ENCODE results near the gene CHRNA4. TPM values are rescaled to one million over a fixed set of nuclear protein-coding genes. Genes with fewer than 3 reads are reported as not detected.

Gene CHRNA4
- total and polyA plus RNA-seq, 2 donors (not counting 3 experiments of a cell fraction or from before 2014, with no cell fraction given), result not detected

DNA sequence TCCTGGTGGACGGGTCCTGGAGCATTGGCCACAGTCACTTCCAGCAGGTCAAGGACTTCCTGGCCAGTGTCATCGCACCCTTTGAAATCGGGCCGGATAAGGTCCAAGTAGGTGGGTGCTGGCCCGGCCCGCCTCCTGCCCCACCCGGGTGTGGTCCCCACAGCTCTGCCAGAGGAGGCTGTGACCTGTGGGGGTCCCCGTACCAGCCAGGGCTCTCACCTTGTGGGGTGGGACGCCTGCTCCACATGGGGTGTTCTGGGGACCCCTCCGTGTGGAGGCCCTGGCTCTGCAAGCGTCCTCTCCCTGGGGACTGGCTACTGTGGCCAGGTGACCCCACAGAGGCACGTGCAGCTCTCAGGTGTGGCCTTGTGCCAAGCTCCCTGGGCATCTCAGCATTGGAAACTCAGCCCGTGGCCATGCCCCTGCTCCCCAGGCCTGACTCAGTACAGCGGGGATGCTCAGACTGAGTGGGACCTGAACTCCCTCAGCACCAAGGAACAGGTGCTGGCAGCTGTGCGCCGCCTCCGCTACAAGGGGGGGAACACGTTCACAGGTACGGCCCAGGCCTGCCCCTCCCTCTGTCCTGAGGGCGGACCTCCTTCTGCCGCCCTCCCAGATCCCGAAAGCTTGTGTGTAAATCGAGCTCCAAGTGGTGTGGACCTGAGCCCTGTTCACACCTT, 53.5 kb downstream of the CHRNA4 start:
- Histone ChIP-seq H3K36me3 (ENCODE audit: control insufficient read depth in 2 of 2, extremely low read depth in 1 of 2, insufficient read depth in 2 of 2, low read length in 2 of 2) (no peaks in the 10 kb centered on the region), H3K4me1 (ENCODE audit: control insufficient read depth, extremely low read depth, insufficient read depth, low read length) (no peaks in the 10 kb centered on the region), H3K4me2 (ENCODE audit: insufficient read depth, low read length) (no peak overlapping the region), H3K4me3 (replicated peaks in 1 of 3; ENCODE audit: insufficient read depth in 1 of 3, low read depth in 1 of 3, low read length in 3 of 3) (no peak overlapping the region), H3K9ac (replicated peaks; ENCODE audit: extremely low read depth, insufficient read depth, low read length) (no peak overlapping the region), H3K79me2 (ENCODE audit: control insufficient read depth, insufficient read depth, low read length) (no peaks in the 10 kb centered on the region), H3K9me1 (replicated peaks; ENCODE audit: control insufficient read depth, extremely low read depth, insufficient read depth, low read length) (no peaks in the 10 kb centered on the region), H4K20me1 (replicated peaks; ENCODE audit: control insufficient read depth, extremely low read depth, insufficient read depth, low read length) (no peaks in the 10 kb centered on the region), H3K27me3 (ENCODE audit: control insufficient read depth in 2 of 2, insufficient read depth in 2 of 2, low read length in 2 of 2) (no peaks in the 10 kb centered on the region), H3K27ac (ENCODE audit: insufficient read depth, low read depth, low read length) (no peak overlapping the region), H3K9me3 (replicated peaks; ENCODE audit: control insufficient read depth, insufficient read depth, low read length) (no peaks in the 10 kb centered on the region), H2AFZ (ENCODE audit: low read depth, low read length) (no peak overlapping the region)
- POLR2A ChIA-PET, result no interaction called here
- intact Hi-C loops (cut with micrococcal nuclease), result no loop called here
- FAIRE-seq (no peak), DNase-seq (ENCODE audit: low read depth, low spot score) (no peak)
- no TSS peak for BruUV-seq (replicated peaks)
- CTCF ChIA-PET, result interaction anchor here (0.9 to 5.1 kb wide), 6 partner anchors 10 to 188 kb away, joined by 3 to 267 read pairs (median 20); no protein-coding TSS in a partner anchor
- dilution Hi-C loops (cut with MboI; ENCODE audit: extremely low pct_ligation_motif_present, low sequenced_read_pairs), result no loop called here
- TF ChIP-seq, protein P1, sequence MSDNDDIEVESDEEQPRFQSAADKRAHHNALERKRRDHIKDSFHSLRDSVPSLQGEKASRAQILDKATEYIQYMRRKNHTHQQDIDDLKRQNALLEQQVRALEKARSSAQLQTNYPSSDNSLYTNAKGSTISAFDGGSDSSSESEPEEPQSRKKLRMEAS (IDR thresholded peaks at IDR 0.05; ENCODE audit: insufficient read depth, insufficient read length), result no peak
- TF ChIP-seq FOS (IDR thresholded peaks at IDR 0.05; ENCODE audit: borderline replicate concordance, insufficient read depth, low read length) (no peak), JUN (IDR thresholded peaks at IDR 0.05; ENCODE audit: borderline replicate concordance, insufficient read depth, insufficient read length, low read depth) (no peak), POLR2AphosphoS5 (IDR thresholded peaks at IDR 0.05; ENCODE audit: insufficient read depth, low read depth, low read length) (no peak), GATA2 (IDR thresholded peaks at IDR 0.05; ENCODE audit: insufficient read depth, insufficient read length, low read depth, low read length) (no peak), MYC (IDR thresholded peaks at IDR 0.05; ENCODE audit: low read depth, low read length) (no peak), POLR2A (IDR thresholded peaks at IDR 0.05; ENCODE audit: low read depth, low read length) (no peak), EZH2 (IDR thresholded peaks at IDR 0.05; ENCODE audit: borderline replicate concordance, low read depth, low read length, severe bottlenecking) (no peak)
- TF ChIP-seq, protein P2, sequence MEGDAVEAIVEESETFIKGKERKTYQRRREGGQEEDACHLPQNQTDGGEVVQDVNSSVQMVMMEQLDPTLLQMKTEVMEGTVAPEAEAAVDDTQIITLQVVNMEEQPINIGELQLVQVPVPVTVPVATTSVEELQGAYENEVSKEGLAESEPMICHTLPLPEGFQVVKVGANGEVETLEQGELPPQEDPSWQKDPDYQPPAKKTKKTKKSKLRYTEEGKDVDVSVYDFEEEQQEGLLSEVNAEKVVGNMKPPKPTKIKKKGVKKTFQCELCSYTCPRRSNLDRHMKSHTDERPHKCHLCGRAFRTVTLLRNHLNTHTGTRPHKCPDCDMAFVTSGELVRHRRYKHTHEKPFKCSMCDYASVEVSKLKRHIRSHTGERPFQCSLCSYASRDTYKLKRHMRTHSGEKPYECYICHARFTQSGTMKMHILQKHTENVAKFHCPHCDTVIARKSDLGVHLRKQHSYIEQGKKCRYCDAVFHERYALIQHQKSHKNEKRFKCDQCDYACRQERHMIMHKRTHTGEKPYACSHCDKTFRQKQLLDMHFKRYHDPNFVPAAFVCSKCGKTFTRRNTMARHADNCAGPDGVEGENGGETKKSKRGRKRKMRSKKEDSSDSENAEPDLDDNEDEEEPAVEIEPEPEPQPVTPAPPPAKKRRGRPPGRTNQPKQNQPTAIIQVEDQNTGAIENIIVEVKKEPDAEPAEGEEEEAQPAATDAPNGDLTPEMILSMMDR (IDR thresholded peaks at IDR 0.05; ENCODE audit: extremely low read depth in 1 of 2, insufficient read depth in 1 of 2, low read depth in 1 of 2, low read length in 2 of 2), result no peak

All from endothelial cell of umbilical vein (primary cell).